ENCODE results near the gene SLAMF1. TPM values are rescaled to one million over a fixed set of nuclear protein-coding genes. Genes with fewer than 3 reads are reported as not detected.
A peak's percentile ranks its signal among the peaks of the same experiment; 100 is the strongest.

The SLAMF1 gene
- total RNA-seq, 1 donor from 2014 or later = not detected

DNA sequence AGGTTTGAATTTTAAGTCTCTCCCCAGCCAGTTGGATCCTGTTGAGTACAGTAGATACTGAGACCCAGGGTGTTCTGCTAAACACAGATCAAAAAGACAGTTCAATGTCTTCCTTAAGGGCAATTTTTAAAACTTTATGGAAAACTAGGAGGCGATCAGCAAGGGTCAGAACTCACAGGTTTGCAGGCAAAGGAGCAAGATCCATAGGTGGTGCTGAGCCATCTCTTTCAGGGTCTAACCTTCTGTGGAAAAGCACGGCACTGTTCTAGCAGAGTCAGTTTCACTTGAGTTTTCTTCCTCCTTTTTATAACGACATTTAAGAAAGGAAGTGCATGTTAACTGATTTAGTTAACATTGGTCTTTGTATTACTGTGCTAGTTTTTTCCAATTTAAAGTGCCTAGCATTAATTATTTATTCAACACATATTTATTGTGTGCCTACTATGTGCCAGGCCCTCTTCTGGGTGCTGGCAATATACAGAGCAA lies 67.6 kb downstream of the SLAMF1 start, which contains the start of gene CD84:
TSS of gene CD84 (minus strand) at position 281 of the 486 bp plus-strand sequence. CDS start at position 222, 59 bp downstream.
- peaks cover 9% of the 10 kb centered on the region for H3K4me1 Mint-ChIP-seq (ENCODE audit: low read depth)

GRCh38 chr1:160578525-160579191 lies 68.2 kb downstream of the SLAMF1 start:
- no peak overlapping the region for H3K27ac Mint-ChIP-seq
- no peak for DNase-seq (ENCODE audit: low spot score, unreplicated experiment)
- no peak overlapping the region for H3K4me3 Mint-ChIP-seq (ENCODE audit: low read depth)
- no peaks in the 10 kb centered on the region for H3K27me3 Mint-ChIP-seq
- peaks cover 9% of the 10 kb centered on the region for H3K4me1 Mint-ChIP-seq (ENCODE audit: low read depth)
- peaks cover 6% of the 10 kb centered on the region for H3K9me3 Mint-ChIP-seq (ENCODE audit: low read depth)
- peaks cover 3% of the 10 kb centered on the region for H3K36me3 Mint-ChIP-seq (ENCODE audit: insufficient read depth)
- no peak for TF ChIP-seq CTCF (IDR thresholded peaks at IDR 0.05; ENCODE audit: unreplicated experiment)

More for the DNA sequence above, 67.6 kb downstream of the SLAMF1 start, which contains the start of gene CD84:
- peak within 1 kb of the TSS; percentile 1 for H3K27ac Mint-ChIP-seq
- no peaks in the 10 kb centered on the region for H3K27me3 Mint-ChIP-seq
- H3K36me3 Mint-ChIP-seq (ENCODE audit: insufficient read depth) = peaks cover 3% of the 10 kb centered on the region
- TF ChIP-seq CTCF (IDR thresholded peaks at IDR 0.05; ENCODE audit: unreplicated experiment) = no peak
- H3K4me3 Mint-ChIP-seq (ENCODE audit: low read depth) = no peak within 1 kb of the TSS
- no peak for DNase-seq (ENCODE audit: low spot score, unreplicated experiment)
- peaks cover 10% of the 10 kb centered on the region for H3K9me3 Mint-ChIP-seq (ENCODE audit: low read depth)

GRCh38 chr1:160578175-160578524 lies 68.7 kb downstream of the SLAMF1 start:
- no peak for DNase-seq (ENCODE audit: low spot score, unreplicated experiment)
- Mint-ChIP-seq H3K4me3 (ENCODE audit: low read depth) (no peak overlapping the region), H3K9me3 (ENCODE audit: low read depth) (peaks cover 4% of the 10 kb centered on the region), H3K27me3 (no peaks in the 10 kb centered on the region), H3K36me3 (ENCODE audit: insufficient read depth) (peaks cover 1% of the 10 kb centered on the region), H3K27ac (no peak overlapping the region), H3K4me1 (ENCODE audit: low read depth) (peaks cover 9% of the 10 kb centered on the region)
- no peak for TF ChIP-seq CTCF (IDR thresholded peaks at IDR 0.05; ENCODE audit: unreplicated experiment)

DNA sequence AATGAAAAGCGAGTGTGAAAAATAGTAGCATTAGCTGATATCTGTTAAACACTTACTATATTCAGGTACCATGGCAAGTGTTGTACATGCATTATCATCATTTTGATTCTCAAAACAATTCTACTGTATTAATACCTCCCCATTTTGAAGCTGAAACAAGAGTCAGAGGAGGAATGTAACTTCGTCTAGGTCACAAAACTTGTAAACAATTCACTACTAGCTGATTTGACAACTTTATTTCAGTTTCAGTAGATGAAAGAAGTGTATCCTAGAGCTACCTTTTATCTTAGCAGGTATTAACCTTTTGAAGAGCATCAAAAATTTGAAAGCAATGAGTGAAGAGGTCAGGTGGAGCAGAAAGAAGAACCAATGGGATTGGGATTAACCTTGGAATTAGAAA lies 69.2 kb downstream of the SLAMF1 start:
- Mint-ChIP-seq H3K9me3 (ENCODE audit: low read depth) (peaks cover 2% of the 10 kb centered on the region), H3K4me1 (ENCODE audit: low read depth) (peaks cover 9% of the 10 kb centered on the region), H3K4me3 (ENCODE audit: low read depth) (no peak overlapping the region), H3K27ac (no peak overlapping the region), H3K36me3 (ENCODE audit: insufficient read depth) (no peaks in the 10 kb centered on the region), H3K27me3 (no peaks in the 10 kb centered on the region)
- no peak for TF ChIP-seq CTCF (IDR thresholded peaks at IDR 0.05; ENCODE audit: unreplicated experiment)
- no peak for DNase-seq (ENCODE audit: low spot score, unreplicated experiment)

GRCh38 chr1:160576884-160577283 lies 70.0 kb downstream of the SLAMF1 start:
- Mint-ChIP-seq H3K4me3 (ENCODE audit: low read depth) (no peak overlapping the region), H3K27ac (no peak overlapping the region), H3K27me3 (no peaks in the 10 kb centered on the region), H3K36me3 (ENCODE audit: insufficient read depth) (no peaks in the 10 kb centered on the region), H3K4me1 (ENCODE audit: low read depth) (peaks cover 6% of the 10 kb centered on the region), H3K9me3 (ENCODE audit: low read depth) (peaks cover under 1% of the 10 kb centered on the region)
- DNase-seq (ENCODE audit: low spot score, unreplicated experiment) = no peak
- no peak for TF ChIP-seq CTCF (IDR thresholded peaks at IDR 0.05; ENCODE audit: unreplicated experiment)
